ENCODE measurements around the gene TMEM181.

- no peak for TF ChIP-seq CTCF (conservative IDR thresholded peaks at IDR 0.05; ENCODE audit: low read depth in 2 of 2)
- no peak for TF ChIP-seq EZH2 (IDR thresholded peaks at IDR 0.05; ENCODE audit: low read depth, unreplicated experiment)
- no peak for TF ChIP-seq ETS1 (IDR thresholded peaks at IDR 0.05)
- TF ChIP-seq EZH2phosphoT487 (IDR thresholded peaks at IDR 0.05; ENCODE audit: unreplicated experiment): no peak
- TF ChIP-seq POLR2AphosphoS5 (IDR thresholded peaks at IDR 0.05; ENCODE audit: low read depth): no peak
- TF ChIP-seq REST (IDR thresholded peaks at IDR 0.05; ENCODE audit: unreplicated experiment): no peak
- TF ChIP-seq STAT1 (IDR thresholded peaks at IDR 0.05; ENCODE audit: unreplicated experiment): no peak
- TF ChIP-seq ZNF114 (CRISPR knock-in tag; IDR thresholded peaks at IDR 0.05): no peak
Measured at GRCh38 chr6:158674342-158675131, 114.6 kb downstream of the TMEM181 start.

All from GM23338 (cell line).